Tibial nerve (tissue), 4 donors: Measurements from ENCODE around the gene TOE1.

ENCODE experiments used
- EP300 ChIP-seq, 2 donors: sonication (generic); formaldehyde crosslinking; IDR thresholded peaks; one replicate each; pipeline ENCODE4 v1.6.1; 2017; ENCODE audit warnings: antibody characterized with exemption in 2 of 2, mild to moderate bottlenecking in 1 of 2
- TF ChIP-seq, protein P1 (sequence below), 5 experiments: fragments of 200-600 bp in 3 of 5; fragments of 450-650 bp in 2 of 5; sonication (generic) in 3 of 5; IDR thresholded peaks; one replicate each; pipeline ENCODE4 v1.5.1; 2016 to 2019; ENCODE audit warnings: antibody characterized with exemption in 5 of 5, mild to moderate bottlenecking in 3 of 5, moderate library complexity in 2 of 5

DNA sequence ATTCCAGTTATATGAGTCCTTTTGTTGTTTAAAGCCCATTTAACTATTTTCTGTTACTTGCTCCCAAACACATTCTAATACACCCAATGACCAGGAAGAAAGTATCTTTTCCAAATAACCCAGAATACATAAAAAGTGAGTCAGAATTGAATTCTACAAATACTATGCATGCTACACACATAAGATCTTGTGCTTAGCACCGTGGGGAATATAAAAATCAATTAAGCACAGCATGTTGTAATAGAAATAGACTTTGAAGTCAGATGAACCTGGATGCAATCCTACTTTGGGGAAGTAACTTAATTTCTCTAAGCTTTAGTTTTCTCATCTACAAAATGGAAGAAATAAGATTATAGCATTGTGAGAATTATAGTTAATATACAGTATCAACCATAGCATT is 40.8 kb downstream of the TOE1 start:
- TF ChIP-seq, protein P1, sequence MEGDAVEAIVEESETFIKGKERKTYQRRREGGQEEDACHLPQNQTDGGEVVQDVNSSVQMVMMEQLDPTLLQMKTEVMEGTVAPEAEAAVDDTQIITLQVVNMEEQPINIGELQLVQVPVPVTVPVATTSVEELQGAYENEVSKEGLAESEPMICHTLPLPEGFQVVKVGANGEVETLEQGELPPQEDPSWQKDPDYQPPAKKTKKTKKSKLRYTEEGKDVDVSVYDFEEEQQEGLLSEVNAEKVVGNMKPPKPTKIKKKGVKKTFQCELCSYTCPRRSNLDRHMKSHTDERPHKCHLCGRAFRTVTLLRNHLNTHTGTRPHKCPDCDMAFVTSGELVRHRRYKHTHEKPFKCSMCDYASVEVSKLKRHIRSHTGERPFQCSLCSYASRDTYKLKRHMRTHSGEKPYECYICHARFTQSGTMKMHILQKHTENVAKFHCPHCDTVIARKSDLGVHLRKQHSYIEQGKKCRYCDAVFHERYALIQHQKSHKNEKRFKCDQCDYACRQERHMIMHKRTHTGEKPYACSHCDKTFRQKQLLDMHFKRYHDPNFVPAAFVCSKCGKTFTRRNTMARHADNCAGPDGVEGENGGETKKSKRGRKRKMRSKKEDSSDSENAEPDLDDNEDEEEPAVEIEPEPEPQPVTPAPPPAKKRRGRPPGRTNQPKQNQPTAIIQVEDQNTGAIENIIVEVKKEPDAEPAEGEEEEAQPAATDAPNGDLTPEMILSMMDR (IDR thresholded peaks at IDR 0.05), result no peak
- no peak for TF ChIP-seq EP300 (IDR thresholded peaks at IDR 0.05)
